Esophagus (tissue), 2 donors: ENCODE measurements around the gene EIF4A3. TPM values are rescaled to one million over a fixed set of nuclear protein-coding genes. Genes with fewer than 3 reads are reported as not detected.

Experiments
- H3K27ac ChIP-seq, 2 donors: one replicate each; pipeline ENCODE4 v1.5.1; 2013; ENCODE audit warnings: low read depth in 2 of 2, mild to moderate bottlenecking in 2 of 2, inconsistent platforms in 1 of 2, low read length in 1 of 2, moderate library complexity in 1 of 2
- H3K27me3 ChIP-seq, 2 donors: one replicate each; pipeline ENCODE4 v1.6.1; 2013; ENCODE audit warnings: low read length in 2 of 2, control low read depth in 1 of 2, mild to moderate bottlenecking in 1 of 2; ENCODE audit not compliant: insufficient read depth in 2 of 2, control insufficient read depth in 1 of 2
- H3K36me3 ChIP-seq, 2 donors: one replicate each; pipeline ENCODE4 v1.6.1; 2013; ENCODE audit warnings: low read length in 1 of 2; ENCODE audit not compliant: control insufficient read depth in 2 of 2, insufficient read depth in 2 of 2
- H3K4me1 ChIP-seq, 2 donors: one replicate each; pipeline ENCODE4 v1.6.1; 2013; ENCODE audit warnings: low read length in 1 of 2; ENCODE audit not compliant: control insufficient read depth in 2 of 2, insufficient read depth in 2 of 2
- H3K4me3 ChIP-seq, 2 donors: one replicate each; pipeline ENCODE4 v1.5.1; 2013; ENCODE audit warnings: low read length in 2 of 2, mild to moderate bottlenecking in 2 of 2, low read depth in 1 of 2, moderate library complexity in 1 of 2
- H3K9me3 ChIP-seq, 2 donors: one replicate each; pipeline ENCODE4 v1.6.1; 2013; ENCODE audit warnings: mild to moderate bottlenecking in 2 of 2, low read depth in 1 of 2, low read length in 1 of 2, moderate library complexity in 1 of 2; ENCODE audit not compliant: control insufficient read depth in 2 of 2, insufficient read depth in 1 of 2
- WGBS, 2 donors: extraction: QIAGEN DNeasy Blood & Tissue Kit; methylation state at CpG; one replicate each; pipeline ENCODE4 v1.1.7; 2013; 5-methylcytosine and 5-hydroxymethylcytosine counted together
- polyA plus RNA-seq, 2 donors: library from polyadenylated mRNA; stranded (reverse); fragments of 200-250 nt; gene quantifications; one replicate each; pipeline ENCODE4 v1.2.3, GENCODE V29; 2013
- donor health status: healthy with polysubstance abuse.
- donor health status: Bipolar disorder and iron deficiency.

EIF4A3 gene
- polyA plus RNA-seq, 2 donors: 40.5 to 102 TPM

- Histone ChIP-seq H3K4me1 (peaks cover 0 to 23% of the 10 kb centered on the region in 2 donors), H3K27me3 (no peaks in the 10 kb centered on the region), H3K36me3 (peaks cover 0 to 16% of the 10 kb centered on the region in 2 donors), H3K4me3 (peak overlapping the region in 1 of 2 donors; percentile 24), H3K9me3 (no peaks in the 10 kb centered on the region), H3K27ac (peak overlapping the region; percentile 71 to 88)
- 56% methylated on average over 16 of the region's 16 CpGs for WGBS, 2 donors
These were observed 40.2 kb upstream of the EIF4A3 start for GRCh38 chr17:80187090-80187489.

- Histone ChIP-seq H3K27me3 (no peaks in the 10 kb centered on the region), H3K27ac (no peak overlapping the region), H3K36me3 (peaks cover 0 to 21% of the 10 kb centered on the region in 2 donors), H3K4me3 (no peak overlapping the region), H3K4me1 (peaks cover 0 to 15% of the 10 kb centered on the region in 2 donors), H3K9me3 (no peaks in the 10 kb centered on the region)
- 85 to 90% methylated on average over 9 of the region's 9 CpGs for WGBS, 2 donors
These were observed 39.0 kb upstream of the EIF4A3 start for GRCh38 chr17:80185968-80186367.

GRCh38 chr17:80184423-80184714 is 37.4 kb upstream of the EIF4A3 start:
- Histone ChIP-seq H3K27ac (no peak overlapping the region), H3K36me3 (peaks cover 0 to 18% of the 10 kb centered on the region in 2 donors), H3K9me3 (no peaks in the 10 kb centered on the region), H3K27me3 (no peaks in the 10 kb centered on the region), H3K4me3 (no peak overlapping the region), H3K4me1 (peaks cover 0 to 14% of the 10 kb centered on the region in 2 donors)
- 80 to 85% methylated on average over 10 of the region's 10 CpGs for WGBS, 2 donors

- H3K4me1 ChIP-seq: peaks cover 0 to 14% of the 10 kb centered on the region in 2 donors
- no peaks in the 10 kb centered on the region for H3K27me3 ChIP-seq
- no peaks in the 10 kb centered on the region for H3K9me3 ChIP-seq
- WGBS, 2 donors: 78 to 79% methylated on average over 26 of the region's 26 CpGs
- H3K36me3 ChIP-seq: peaks cover 0 to 18% of the 10 kb centered on the region in 2 donors
- no peak overlapping the region for H3K27ac ChIP-seq
- H3K4me3 ChIP-seq: no peak overlapping the region
These were observed 36.9 kb upstream of the EIF4A3 start for GRCh38 chr17:80183581-80184422.

- no peak overlapping the region for H3K4me3 ChIP-seq
- peaks cover 0 to 8% of the 10 kb centered on the region in 2 donors for H3K4me1 ChIP-seq
- H3K27ac ChIP-seq: no peak overlapping the region
- WGBS, 2 donors: 92 to 94% methylated on average over 12 of the region's 12 CpGs
- peaks cover 0 to 14% of the 10 kb centered on the region in 2 donors for H3K36me3 ChIP-seq
- no peaks in the 10 kb centered on the region for H3K9me3 ChIP-seq
- H3K27me3 ChIP-seq: no peaks in the 10 kb centered on the region
These were observed 35.9 kb upstream of the EIF4A3 start for GRCh38 chr17:80182845-80183223.

- Histone ChIP-seq H3K27me3 (no peaks in the 10 kb centered on the region), H3K9me3 (no peaks in the 10 kb centered on the region), H3K4me3 (no peak overlapping the region), H3K27ac (no peak overlapping the region), H3K4me1 (peaks cover 0 to 4% of the 10 kb centered on the region in 2 donors), H3K36me3 (peaks cover 0 to 14% of the 10 kb centered on the region in 2 donors)
- WGBS, 2 donors: 87 to 88% methylated on average over 30 of the region's 30 CpGs
These were observed 35.4 kb upstream of the EIF4A3 start for GRCh38 chr17:80182118-80182844.

GRCh38 chr17:80181431-80181830 is 34.5 kb upstream of the EIF4A3 start:
- Histone ChIP-seq H3K9me3 (no peaks in the 10 kb centered on the region), H3K27ac (no peak overlapping the region), H3K4me3 (no peak overlapping the region), H3K27me3 (no peaks in the 10 kb centered on the region), H3K4me1 (no peaks in the 10 kb centered on the region), H3K36me3 (peaks cover 0 to 14% of the 10 kb centered on the region in 2 donors)
- WGBS, 2 donors: 89 to 92% methylated on average over 17 of the region's 17 CpGs

- WGBS, 2 donors: 88 to 89% methylated on average over 14 of the region's 14 CpGs
- peaks cover 0 to 4% of the 10 kb centered on the region in 2 donors for H3K4me1 ChIP-seq
- H3K27ac ChIP-seq: no peak overlapping the region
- H3K27me3 ChIP-seq: no peaks in the 10 kb centered on the region
- peaks cover 0 to 14% of the 10 kb centered on the region in 2 donors for H3K36me3 ChIP-seq
- H3K4me3 ChIP-seq: no peak overlapping the region
- H3K9me3 ChIP-seq: no peaks in the 10 kb centered on the region
These were observed 33.3 kb upstream of the EIF4A3 start for GRCh38 chr17:80180192-80180591.

- H3K27ac ChIP-seq: no peak overlapping the region
These were observed 31.2 kb upstream of the EIF4A3 start for GRCh38 chr17:80177986-80178595.

More at GRCh38 chr17:80177986-80178595, 31.2 kb upstream of the EIF4A3 start:
- H3K36me3 ChIP-seq: peaks cover 0 to 11% of the 10 kb centered on the region in 2 donors
- WGBS, 2 donors: 81 to 88% methylated on average over 21 of the region's 21 CpGs
- H3K4me3 ChIP-seq: no peak overlapping the region
- H3K27me3 ChIP-seq: no peaks in the 10 kb centered on the region
- H3K9me3 ChIP-seq: no peaks in the 10 kb centered on the region
- peaks cover 0 to 4% of the 10 kb centered on the region in 2 donors for H3K4me1 ChIP-seq
